Prostate gland (tissue), 2 donors: Measurements from ENCODE around the gene CAMSAP1.

Experiments
- POLR2A ChIP-seq: fragments of 450-650 bp; IDR thresholded peaks from one replicate; pipeline ENCODE4 v1.6.1; 2016; ENCODE audit warnings: antibody characterized with exemption, mild to moderate bottlenecking
- POLR2AphosphoS5 ChIP-seq: sonication (generic); formaldehyde crosslinking; IDR thresholded peaks from one replicate; pipeline ENCODE4 v1.6.1; 2017; ENCODE audit warnings: antibody characterized with exemption
- TF ChIP-seq, protein P1 (sequence below), 4 experiments: fragments of 200-600 bp in 2 of 4; fragments of 450-650 bp in 2 of 4; sonication (generic) in 2 of 4; IDR thresholded peaks; 1 replicate in 3 of 4; 2 replicates in 1 of 4; pipeline ENCODE4 v1.5.1; 2016 to 2019; ENCODE audit warnings: antibody characterized with exemption in 4 of 4, mild to moderate bottlenecking in 2 of 4, moderate library complexity in 2 of 4

DNA sequence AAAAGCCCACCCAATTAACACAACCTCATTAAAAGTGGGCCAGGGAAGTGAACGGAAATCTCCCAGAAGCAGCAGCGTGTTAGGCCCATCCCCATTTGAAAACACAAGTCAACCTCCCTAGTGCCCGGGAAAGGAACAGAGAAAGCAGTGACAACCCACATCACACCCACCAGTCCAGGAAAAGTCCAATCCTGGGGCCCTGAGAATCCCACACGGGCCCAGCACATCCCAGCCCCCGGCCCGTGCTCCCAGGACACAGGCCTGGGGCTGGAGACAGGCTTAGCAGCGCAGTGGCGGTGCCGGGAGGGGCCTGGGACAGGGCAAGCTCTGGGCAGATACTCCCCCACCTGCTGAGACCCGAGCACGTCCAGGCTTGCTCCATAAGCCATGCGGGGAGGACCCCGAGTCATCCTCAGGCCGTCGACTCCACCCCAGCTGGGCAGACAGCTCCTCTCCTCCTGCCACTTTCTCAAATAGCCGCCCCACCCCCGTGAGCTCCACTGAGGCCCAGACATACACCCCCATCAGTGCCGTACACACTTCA, 104.4 kb downstream of the CAMSAP1 start:
- TF ChIP-seq POLR2AphosphoS5 (no peak), POLR2A (no peak)
- TF ChIP-seq, protein P1, sequence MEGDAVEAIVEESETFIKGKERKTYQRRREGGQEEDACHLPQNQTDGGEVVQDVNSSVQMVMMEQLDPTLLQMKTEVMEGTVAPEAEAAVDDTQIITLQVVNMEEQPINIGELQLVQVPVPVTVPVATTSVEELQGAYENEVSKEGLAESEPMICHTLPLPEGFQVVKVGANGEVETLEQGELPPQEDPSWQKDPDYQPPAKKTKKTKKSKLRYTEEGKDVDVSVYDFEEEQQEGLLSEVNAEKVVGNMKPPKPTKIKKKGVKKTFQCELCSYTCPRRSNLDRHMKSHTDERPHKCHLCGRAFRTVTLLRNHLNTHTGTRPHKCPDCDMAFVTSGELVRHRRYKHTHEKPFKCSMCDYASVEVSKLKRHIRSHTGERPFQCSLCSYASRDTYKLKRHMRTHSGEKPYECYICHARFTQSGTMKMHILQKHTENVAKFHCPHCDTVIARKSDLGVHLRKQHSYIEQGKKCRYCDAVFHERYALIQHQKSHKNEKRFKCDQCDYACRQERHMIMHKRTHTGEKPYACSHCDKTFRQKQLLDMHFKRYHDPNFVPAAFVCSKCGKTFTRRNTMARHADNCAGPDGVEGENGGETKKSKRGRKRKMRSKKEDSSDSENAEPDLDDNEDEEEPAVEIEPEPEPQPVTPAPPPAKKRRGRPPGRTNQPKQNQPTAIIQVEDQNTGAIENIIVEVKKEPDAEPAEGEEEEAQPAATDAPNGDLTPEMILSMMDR (IDR thresholded peaks at IDR 0.05) = no peak
